Neural progenitor cell (in vitro differentiated cells): Measurements from ENCODE around the gene AP2M1. TPM values are rescaled to one million over a fixed set of nuclear protein-coding genes. Genes with fewer than 3 reads are reported as not detected.
A peak's percentile ranks its signal among the peaks of the same experiment; 100 is the strongest.

ENCODE experiments used
- DNase-seq: peaks from one replicate; pipeline ENCODE4 v3.0.0-alpha.2; 2016; ENCODE audit warnings: low spot score
- H2AFZ ChIP-seq: fragments of 200-600 bp; sonication (generic); replicated peaks from 2 replicates; pipeline ENCODE4 v1.6.1; 2016; ENCODE audit warnings: antibody characterized with exemption
- H3F3A ChIP-seq: fragments of 200-600 bp; sonication (generic); 2 replicates; pipeline ENCODE4 v1.6.1; 2016; ENCODE audit warnings: antibody characterized with exemption, low read depth
- H3K27ac ChIP-seq: fragments of 200-600 bp; sonication (generic); 2 replicates; pipeline ENCODE4 v1.5.1; 2016; ENCODE audit warnings: mild to moderate bottlenecking
- H3K27me3 ChIP-seq: fragments of 200-600 bp; sonication (generic); 2 replicates; pipeline ENCODE4 v1.6.1; 2016; ENCODE audit warnings: mild to moderate bottlenecking, moderate library complexity
- H3K36me3 ChIP-seq: fragments of 200-600 bp; sonication (generic); 2 replicates; pipeline ENCODE4 v1.5.1; 2016
- H3K4me1 ChIP-seq: fragments of 200-600 bp; sonication (generic); 2 replicates; pipeline ENCODE4 v1.6.1; 2016; ENCODE audit warnings: mixed run types
- H3K4me2 ChIP-seq: fragments of 200-600 bp; sonication (generic); 2 replicates; pipeline ENCODE4 v1.6.1; 2016
- H3K4me3 ChIP-seq: fragments of 200-600 bp; sonication (generic); 2 replicates; pipeline ENCODE4 v1.5.1; 2016
- H3K79me2 ChIP-seq: fragments of 200-600 bp; sonication (generic); 2 replicates; pipeline ENCODE4 v1.6.1; 2016; ENCODE audit warnings: low read depth
- H3K9ac ChIP-seq: fragments of 200-600 bp; sonication (generic); 2 replicates; pipeline ENCODE4 v1.6.1; 2016
- H3K9me3 ChIP-seq: fragments of 200-600 bp; sonication (generic); 2 replicates; pipeline ENCODE4 v1.5.1; 2016; ENCODE audit warnings: low read depth
- H4K20me1 ChIP-seq: fragments of 200-600 bp; sonication (generic); 2 replicates; pipeline ENCODE4 v1.6.1; 2016; ENCODE audit warnings: low read depth
- H3K27ac Mint-ChIP-seq: 3 replicates; pipeline ENCODE4 v1.8.0; 2021; ENCODE audit warnings: mixed read lengths
- H3K27me3 Mint-ChIP-seq: 2 replicates; pipeline ENCODE4 v1.8.0; 2022; ENCODE audit warnings: low read depth, mild to moderate bottlenecking, inconsistent platforms, moderate library complexity, mixed read lengths; ENCODE audit not compliant: insufficient read depth
- H3K36me3 Mint-ChIP-seq: 3 replicates; pipeline ENCODE4 v1.8.0; 2021; ENCODE audit warnings: mixed read lengths
- H3K4me1 Mint-ChIP-seq: 3 replicates; pipeline ENCODE4 v1.8.0; 2021; ENCODE audit warnings: mixed read lengths
- H3K4me3 Mint-ChIP-seq: 3 replicates; pipeline ENCODE4 v1.8.0; 2021; ENCODE audit warnings: mild to moderate bottlenecking, moderate library complexity, mixed read lengths
- H3K9me3 Mint-ChIP-seq: 3 replicates; pipeline ENCODE4 v1.8.0; 2020; ENCODE audit warnings: mixed read lengths
- CTCF ChIP-seq: fragments of 200-600 bp; sonication (generic); IDR thresholded peaks from 2 replicates; pipeline ENCODE4 v1.5.1; 2017; ENCODE audit warnings: antibody characterized with exemption, mild to moderate bottlenecking
- EZH2 ChIP-seq: fragments of 200-600 bp; sonication (generic); IDR thresholded peaks from 2 replicates; pipeline ENCODE4 v1.6.1; 2017; ENCODE audit warnings: antibody characterized with exemption, mild to moderate bottlenecking, moderate library complexity
- EZH2phosphoT487 ChIP-seq: fragments of 200-600 bp; sonication (generic); IDR thresholded peaks from 2 replicates; pipeline ENCODE4 v1.6.1; 2017; ENCODE audit warnings: antibody characterized with exemption
- total RNA-seq: library from RNA; depleted of rRNA; stranded (reverse); fragments of >200 nt; gene quantifications from 2 replicates; pipeline ENCODE4 v1.2.3, GENCODE V29; 2015; ENCODE audit warnings: low replicate concordance

AP2M1 gene
- total RNA-seq, 1 donor from 2014 or later, result 309 TPM

GRCh38 chr3:184231671-184232070 is 57.0 kb downstream of the AP2M1 start:
- no peak overlapping the region for H2AFZ ChIP-seq
- Mint-ChIP-seq H3K27ac (no peak overlapping the region), H3K4me1 (peaks cover 4% of the 10 kb centered on the region), H3K9me3 (peaks cover 2% of the 10 kb centered on the region), H3K4me3 (peak overlapping the region; percentile 83), H3K36me3 (no peaks in the 10 kb centered on the region), H3K27me3 (peaks cover 52% of the 10 kb centered on the region)
- H3K36me3 ChIP-seq, result no peaks in the 10 kb centered on the region
- no peak for DNase-seq
- H3K4me1 ChIP-seq, result peaks cover 4% of the 10 kb centered on the region
- no peaks in the 10 kb centered on the region for H3K9me3 ChIP-seq
- peaks cover 80% of the 10 kb centered on the region for H3K27me3 ChIP-seq
- H3K9ac ChIP-seq, result no peak overlapping the region
- H3K79me2 ChIP-seq, result no peaks in the 10 kb centered on the region
- H3K4me3 ChIP-seq, result no peak overlapping the region
- TF ChIP-seq EZH2phosphoT487, result no peak
- no peak for TF ChIP-seq CTCF
- no peak for TF ChIP-seq EZH2
- H3K27ac ChIP-seq, result no peak overlapping the region
- no peak overlapping the region for H3K4me2 ChIP-seq
- H4K20me1 ChIP-seq, result peaks cover 42% of the 10 kb centered on the region
- H3F3A ChIP-seq, result peaks cover 18% of the 10 kb centered on the region

- H3K9me3 ChIP-seq, result no peaks in the 10 kb centered on the region
- TF ChIP-seq EZH2 (no peak), EZH2phosphoT487 (no peak), CTCF (no peak)
- peaks cover 44% of the 10 kb centered on the region for H3K27me3 Mint-ChIP-seq
- H3K36me3 ChIP-seq, result no peaks in the 10 kb centered on the region
- peaks cover 4% of the 10 kb centered on the region for H3K4me1 ChIP-seq
- no peak overlapping the region for H3K27ac ChIP-seq
- H3K36me3 Mint-ChIP-seq, result no peaks in the 10 kb centered on the region
- peaks cover 15% of the 10 kb centered on the region for H3F3A ChIP-seq
- H3K9me3 Mint-ChIP-seq, result peaks cover 2% of the 10 kb centered on the region
- H4K20me1 ChIP-seq, result peaks cover 33% of the 10 kb centered on the region
- DNase-seq, result no peak
- H3K79me2 ChIP-seq, result no peaks in the 10 kb centered on the region
- H3K4me3 ChIP-seq, result no peak overlapping the region
- H3K27me3 ChIP-seq, result peaks cover 64% of the 10 kb centered on the region
- no peak overlapping the region for H3K4me3 Mint-ChIP-seq
- H3K9ac ChIP-seq, result no peak overlapping the region
- H2AFZ ChIP-seq, result no peak overlapping the region
- H3K27ac Mint-ChIP-seq, result no peak overlapping the region
- H3K4me2 ChIP-seq, result no peak overlapping the region
- H3K4me1 Mint-ChIP-seq, result peaks cover 4% of the 10 kb centered on the region
These were observed 58.6 kb downstream of the AP2M1 start for GRCh38 chr3:184233127-184233843.

Other genes starting within 250 kb of the AP2M1 start
- 34.0 and 38.7 TPM in 2 replicates for gene ABCC5, start 157.0 kb upstream of the AP2M1 start, total RNA-seq
- not detected in 2 replicates for gene HTR3D, start 143.1 kb upstream of the AP2M1 start, total RNA-seq
- gene HTR3C, start 121.8 kb upstream of the AP2M1 start, total RNA-seq, result not detected in 2 replicates
- not detected in 2 replicates for gene HTR3E, start 77.8 kb upstream of the AP2M1 start, total RNA-seq
- gene EIF2B5, start 39.5 kb upstream of the AP2M1 start, total RNA-seq, result 36.4 and 69.1 TPM in 2 replicates
- 29.8 and 59.2 TPM in 2 replicates for gene DVL3, start 19.5 kb upstream of the AP2M1 start, total RNA-seq
- 22.0 and 30.4 TPM in 2 replicates for gene ABCF3, start 11.3 kb downstream of the AP2M1 start, total RNA-seq
- gene VWA5B2, start 54.7 kb downstream of the AP2M1 start, total RNA-seq, result not detected in 2 replicates
- 23.7 and 39.1 TPM in 2 replicates for gene ALG3, start 74.1 kb downstream of the AP2M1 start, total RNA-seq
- gene EEF1AKMT4, start 74.8 kb downstream of the AP2M1 start, total RNA-seq, result 3.7 and 6.0 TPM in 2 replicates
- 0.71 TPM in 1 of 2 replicates, not detected in the other for gene CAMK2N2, start 86.7 kb downstream of the AP2M1 start, total RNA-seq
- 0.15 TPM in 1 of 2 replicates, not detected in the other for gene ECE2, start 101.2 kb downstream of the AP2M1 start, total RNA-seq
- 234 and 476 TPM in 2 replicates for gene PSMD2, start 124.4 kb downstream of the AP2M1 start, total RNA-seq
- gene EIF4G1, start 139.8 kb downstream of the AP2M1 start, total RNA-seq, result 137 and 207 TPM in 2 replicates
- 17.2 and 37.7 TPM in 2 replicates for gene FAM131A, start 162.7 kb downstream of the AP2M1 start, total RNA-seq
- 16.5 and 38.2 TPM in 2 replicates for gene CLCN2, start 186.8 kb downstream of the AP2M1 start, total RNA-seq
- 128 and 173 TPM in 2 replicates for gene POLR2H, start 186.9 kb downstream of the AP2M1 start, total RNA-seq
- gene THPO, start 203.4 kb downstream of the AP2M1 start, total RNA-seq, result 0.31 and 2.3 TPM in 2 replicates
- 2.3 and 6.8 TPM in 2 replicates for gene CHRD, start 205.2 kb downstream of the AP2M1 start, total RNA-seq